ENCODE results near the gene KRT4. TPM values are rescaled to one million over a fixed set of nuclear protein-coding genes. Genes with fewer than 3 reads are reported as not detected.

The KRT4 gene
- total and polyA plus RNA-seq, 2 experiments from 2014 or later = not detected

GRCh38 chr12:52845946-52846345, 32.0 kb upstream of the KRT4 start (continued):
- TF ChIP-seq CTCF (conservative IDR thresholded peaks at IDR 0.05; ENCODE audit: low read depth in 2 of 2) = no peak
- TF ChIP-seq JUNB (IDR thresholded peaks at IDR 0.05; ENCODE audit: unreplicated experiment) = no peak
- no peak for TF ChIP-seq ETS1 (IDR thresholded peaks at IDR 0.05)
- no peak for TF ChIP-seq EZH2 (IDR thresholded peaks at IDR 0.05; ENCODE audit: low read depth, unreplicated experiment)
- no peak for TF ChIP-seq POLR2AphosphoS5 (IDR thresholded peaks at IDR 0.05; ENCODE audit: low read depth)
- TF ChIP-seq STAT1 (IDR thresholded peaks at IDR 0.05; ENCODE audit: unreplicated experiment) = no peak
- no peak for TF ChIP-seq EZH2phosphoT487 (IDR thresholded peaks at IDR 0.05; ENCODE audit: unreplicated experiment)
- TF ChIP-seq CREB1 (CRISPR knock-in tag; IDR thresholded peaks at IDR 0.05; ENCODE audit: low read depth) = no peak
- no peak for TF ChIP-seq NANOG (IDR thresholded peaks at IDR 0.05; ENCODE audit: borderline replicate concordance)
- TF ChIP-seq ZNF331 (CRISPR knock-in tag; IDR thresholded peaks at IDR 0.05; ENCODE audit: low read depth) = no peak

GRCh38 chr12:52844386-52844785, 30.5 kb upstream of the KRT4 start:
- ATAC-seq = no peak
- Mint-ChIP-seq H3K4me1 (no peaks in the 10 kb centered on the region), H3K9me3 (no peaks in the 10 kb centered on the region; the same call in 1 of the 3 replicates), H3K27ac (no peak overlapping the region), H3K36me3 (ENCODE audit: low read depth) (no peaks in the 10 kb centered on the region), H3K4me3 (no peak overlapping the region), H3K27me3 (ENCODE audit: insufficient read depth, low read depth, poor library complexity) (peaks cover 2% of the 10 kb centered on the region)
- 0 out of 2 replicates have a peak, but pooled peaks cover 2% of the 10 kb centered on the region for H3K9me2 ChIP-seq (ENCODE audit: insufficient read depth)
- H3K4me1 ChIP-seq (ENCODE audit: insufficient read depth) = no peaks in the 10 kb centered on the region
- no peak overlapping the region for H3K27ac ChIP-seq (ENCODE audit: low read depth)
- H3K36me3 ChIP-seq (ENCODE audit: insufficient read depth) = no peaks in the 10 kb centered on the region
- no peaks in the 10 kb centered on the region for H3K27me3 ChIP-seq (ENCODE audit: insufficient read depth)
- no peak overlapping the region for H3K4me3 ChIP-seq
- H3K4me2 ChIP-seq = no peak overlapping the region
- no peak overlapping the region for H2AFZ ChIP-seq
- no peaks in the 10 kb centered on the region; the same call in 1 of the 2 replicates for H4K20me1 ChIP-seq (replicated peaks; ENCODE audit: insufficient read depth)
- no peak for DNase-seq (ENCODE audit: low spot score)
- no peaks in the 10 kb centered on the region for H3K79me2 ChIP-seq (replicated peaks; ENCODE audit: insufficient read depth)
- no peaks in the 10 kb centered on the region for H3F3A ChIP-seq (replicated peaks; ENCODE audit: low read depth)
- TF ChIP-seq JUNB (IDR thresholded peaks at IDR 0.05; ENCODE audit: unreplicated experiment) (no peak), ZNF462 (CRISPR knock-in tag; IDR thresholded peaks at IDR 0.05) (no peak)
